GM19035 (cell line): Measurements from ENCODE around the gene MAOB.
"Not testable (repeated sequence)": the region's sequence is repeated elsewhere in the genome, so short reads cannot be mapped to it uniquely, and the experiment has no call there.

Experiments
- ATAC-seq: cut with Tn5 transposase; IDR thresholded peaks from one replicate; pipeline ENCODE4 v1.9.1; 2021; ENCODE audit not compliant: unreplicated experiment

Gene MAOB

DNA sequence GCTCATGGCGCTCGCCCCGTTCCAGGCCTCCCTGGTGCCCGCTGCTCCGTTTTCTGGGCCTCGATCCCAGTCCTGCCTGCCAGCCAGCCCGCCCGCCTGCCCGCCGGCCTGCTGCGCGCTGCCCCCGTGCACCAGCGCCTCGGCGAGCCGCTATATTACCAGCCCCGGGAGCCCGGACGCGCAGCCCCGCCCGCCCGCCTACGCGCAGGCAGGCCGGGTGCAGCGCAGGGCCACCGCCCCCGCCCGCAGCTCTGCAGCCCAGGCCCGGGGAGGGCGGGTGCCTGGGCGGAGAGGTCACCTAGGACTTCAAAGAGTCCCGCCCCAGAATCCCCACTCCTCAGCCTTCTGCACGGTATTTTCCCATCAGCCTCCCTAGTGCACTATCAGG, at the start of gene MAOB:
TSS of gene MAOB (minus strand) at position 157 of the 388 bp plus-strand sequence. CDS start at position 6, 151 bp downstream.
- no peak for ATAC-seq

GRCh38 chrX:43922032-43922431, 39.8 kb upstream of the MAOB start:
- ATAC-seq, result not testable (repeated sequence)

GRCh38 chrX:43910772-43911171, 28.5 kb upstream of the MAOB start:
- ATAC-seq, result not testable (repeated sequence)

DNA sequence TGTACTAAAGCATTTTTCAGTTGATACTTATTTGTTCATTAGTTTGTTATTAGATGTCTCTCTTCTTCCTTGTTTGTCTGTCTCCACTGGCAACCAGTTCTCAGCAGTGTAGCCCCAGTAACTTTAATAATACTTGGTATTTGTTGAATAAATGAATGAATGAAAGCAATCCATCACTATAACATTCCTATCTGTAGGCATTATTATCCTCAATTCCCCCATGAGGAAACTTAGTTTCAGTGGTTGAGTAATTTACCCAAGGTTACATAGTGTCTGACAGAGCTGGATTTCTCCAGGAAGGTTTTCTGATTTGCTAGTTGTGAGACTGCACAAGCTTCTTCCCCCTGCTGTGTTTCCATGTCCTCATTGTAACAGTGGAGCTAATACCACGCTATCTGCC, 27.8 kb upstream of the MAOB start:
- ATAC-seq, result no peak

DNA sequence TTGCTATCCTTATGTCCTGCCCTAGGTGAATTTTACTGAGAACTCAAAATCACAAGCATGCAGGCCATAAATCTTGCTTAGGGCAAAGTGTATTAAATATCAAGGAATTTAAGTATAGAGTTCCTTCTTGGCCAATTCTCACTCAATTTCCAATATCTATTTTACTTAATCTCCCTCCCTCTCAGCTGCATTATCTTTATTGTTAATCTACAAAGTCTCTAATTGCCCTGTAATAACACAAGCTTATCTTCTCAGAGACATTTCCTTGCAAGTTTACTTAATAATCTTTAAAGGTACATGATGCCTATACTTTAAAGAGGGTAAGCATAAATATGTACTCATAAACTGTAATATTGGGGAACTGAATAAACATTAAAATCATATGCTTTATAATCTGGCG, 26.9 kb upstream of the MAOB start:
- no peak for ATAC-seq

DNA sequence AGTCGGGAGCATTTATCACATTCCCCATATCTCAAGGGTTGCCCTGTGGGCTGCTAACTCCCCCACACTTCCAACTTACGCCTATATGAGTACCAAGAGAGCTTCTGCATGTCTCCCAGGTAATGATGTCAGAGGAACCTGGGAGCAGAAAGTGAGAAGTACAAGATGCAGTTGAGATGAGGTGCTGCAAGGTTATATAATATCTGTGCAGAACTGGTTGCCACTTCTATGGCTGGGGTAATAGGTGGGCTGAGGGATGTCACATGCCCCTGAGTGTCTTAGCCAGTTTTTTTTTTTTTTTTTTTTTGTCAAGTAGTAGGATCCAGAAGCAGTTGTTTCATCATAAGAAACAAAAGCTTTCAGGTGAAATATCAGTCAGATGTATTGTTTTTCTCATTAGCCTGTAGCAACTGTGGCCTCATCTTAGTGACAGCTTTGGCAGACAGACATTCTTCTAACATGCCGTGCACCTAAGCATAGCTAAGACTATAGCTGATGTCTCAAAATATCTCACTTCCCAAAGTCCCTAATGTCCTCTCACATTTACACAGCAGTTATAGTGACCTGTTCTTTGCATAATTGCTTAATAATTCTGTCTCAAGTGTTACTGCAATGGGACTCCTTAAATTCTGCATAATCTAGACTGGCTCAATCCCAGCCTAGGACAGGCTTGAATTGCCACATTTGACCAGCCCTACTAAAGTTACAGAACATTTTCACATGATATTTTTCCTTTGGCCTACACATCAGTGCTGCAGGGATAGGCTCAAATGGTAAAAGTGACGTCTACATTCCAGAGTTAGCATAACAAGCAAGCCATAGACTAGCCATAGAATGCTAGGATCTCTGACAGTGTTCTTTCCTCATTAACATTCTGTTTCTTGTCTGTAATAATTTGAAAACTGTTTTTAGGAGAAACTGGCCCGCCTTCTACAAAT, 17.9 kb upstream of the MAOB start:
- no peak for ATAC-seq

GRCh38 chrX:43898406-43899035, 16.3 kb upstream of the MAOB start:
- no peak for ATAC-seq

- no peak for ATAC-seq
Measured at GRCh38 chrX:43897290-43897689, 15.0 kb upstream of the MAOB start.

- no peak for ATAC-seq
Measured at GRCh38 chrX:43892336-43892870, 10.2 kb upstream of the MAOB start.

- ATAC-seq, result no peak
Measured at GRCh38 chrX:43885617-43886016, 3.4 kb upstream of the MAOB start.

DNA sequence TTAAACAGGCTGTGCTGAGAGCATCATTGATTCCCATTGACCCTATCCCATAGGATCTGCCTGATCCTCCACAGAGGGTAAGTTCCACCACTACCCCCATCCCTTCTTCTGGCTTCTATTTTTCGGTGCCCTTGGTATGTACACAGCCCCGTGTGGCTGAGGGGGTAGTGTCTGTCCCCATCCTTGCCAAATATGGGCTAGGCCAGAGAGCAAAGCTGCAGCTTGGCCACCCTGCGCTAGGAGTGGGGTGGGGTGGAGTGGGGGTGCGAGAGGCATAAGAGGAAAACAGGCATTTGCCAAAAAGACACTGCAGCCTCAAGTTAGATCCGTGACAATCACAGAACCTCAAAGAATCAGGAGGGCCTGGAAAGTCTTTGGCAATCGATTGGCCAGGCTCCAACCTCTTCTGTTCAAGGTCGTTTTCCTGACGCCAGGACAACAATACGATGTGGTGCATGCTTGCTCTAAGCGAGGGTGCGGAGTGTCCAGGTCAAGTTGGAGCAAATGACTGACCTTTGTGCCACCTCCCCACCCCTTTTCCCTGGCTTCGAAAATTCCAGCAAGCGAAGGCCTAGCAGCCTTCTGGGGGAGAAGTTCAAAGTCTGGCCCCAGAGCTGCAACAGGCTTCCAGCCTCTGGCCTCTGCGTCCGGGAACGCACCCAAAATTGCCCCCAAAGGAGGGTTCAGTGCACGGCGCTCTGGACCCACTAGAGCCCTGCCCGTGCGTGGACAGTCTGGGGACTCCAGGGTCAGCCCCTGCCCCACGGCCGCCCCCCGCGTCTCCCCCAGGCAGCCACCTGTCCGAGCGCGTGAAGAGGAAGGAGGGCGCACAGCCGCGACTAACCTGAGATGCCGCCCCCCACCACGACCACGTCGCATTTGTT, 598 bp downstream of the MAOB start:
- no peak for ATAC-seq

DNA sequence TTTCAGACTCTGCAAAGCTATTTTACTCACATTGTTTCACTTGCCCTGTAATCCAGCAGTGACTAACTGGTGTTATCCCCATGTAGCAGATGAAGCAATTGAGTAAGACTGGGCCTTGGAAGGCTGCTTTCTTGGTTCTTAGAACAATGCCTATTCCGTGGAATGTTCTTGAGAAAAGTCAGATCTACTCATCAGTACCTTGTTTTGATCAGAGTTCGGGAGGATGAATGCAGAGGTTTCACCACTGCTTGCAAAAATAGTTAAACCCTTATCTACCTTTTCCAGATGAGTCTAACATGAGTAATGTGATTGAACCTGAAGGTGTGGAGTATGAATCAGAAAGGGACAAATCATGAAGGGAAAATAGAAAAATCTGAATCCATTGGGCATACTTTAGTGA, 1.8 kb downstream of the MAOB start:
- ATAC-seq, result no peak

DNA sequence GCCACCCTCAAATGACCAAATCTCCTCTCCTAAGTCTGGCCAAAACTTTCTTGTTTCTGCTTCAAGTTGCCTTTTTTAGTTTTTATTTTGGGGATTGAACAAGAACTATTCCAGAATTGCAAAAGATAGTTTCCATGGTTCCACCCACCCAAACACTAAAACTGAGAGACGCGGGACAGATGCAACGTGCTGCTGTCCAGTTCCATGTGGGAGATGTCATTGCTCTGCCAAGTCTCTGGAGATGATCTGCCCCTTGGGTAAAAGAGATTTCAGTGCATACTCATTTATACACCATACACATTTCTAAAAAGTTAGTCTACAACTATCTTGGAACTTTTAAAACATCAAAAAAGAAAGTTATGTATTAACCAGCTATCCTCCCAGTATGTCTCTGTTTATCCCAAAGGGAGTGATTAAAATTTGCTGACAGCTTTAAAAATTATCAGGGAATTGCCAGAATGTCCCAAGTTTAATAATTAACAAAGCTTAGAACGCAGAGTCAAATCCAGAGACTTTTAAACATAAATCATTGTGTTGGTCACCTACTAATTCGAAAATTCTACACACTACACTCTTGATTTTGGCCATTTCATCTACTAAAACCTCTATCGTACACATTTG, 3.2 kb downstream of the MAOB start:
- no peak for ATAC-seq

DNA sequence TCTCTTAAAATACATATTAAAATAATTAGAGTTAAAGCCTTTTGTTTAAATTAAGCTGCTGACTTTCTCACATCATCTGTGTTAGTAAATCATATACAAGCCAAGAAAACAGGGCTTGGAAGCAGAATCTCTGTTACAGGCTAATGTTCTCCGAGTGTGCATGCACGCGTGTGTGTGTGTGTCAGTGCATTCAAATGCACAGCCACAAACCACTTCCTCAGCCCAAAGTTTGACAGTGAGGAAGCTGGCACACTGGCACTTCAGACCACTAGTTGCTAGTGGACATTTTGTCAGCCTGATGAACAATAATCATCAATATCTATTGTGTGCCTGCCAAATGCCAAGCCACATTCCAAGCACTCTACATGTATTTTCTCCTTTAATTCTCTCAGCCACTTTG, 5.6 kb downstream of the MAOB start:
- no peak for ATAC-seq

DNA sequence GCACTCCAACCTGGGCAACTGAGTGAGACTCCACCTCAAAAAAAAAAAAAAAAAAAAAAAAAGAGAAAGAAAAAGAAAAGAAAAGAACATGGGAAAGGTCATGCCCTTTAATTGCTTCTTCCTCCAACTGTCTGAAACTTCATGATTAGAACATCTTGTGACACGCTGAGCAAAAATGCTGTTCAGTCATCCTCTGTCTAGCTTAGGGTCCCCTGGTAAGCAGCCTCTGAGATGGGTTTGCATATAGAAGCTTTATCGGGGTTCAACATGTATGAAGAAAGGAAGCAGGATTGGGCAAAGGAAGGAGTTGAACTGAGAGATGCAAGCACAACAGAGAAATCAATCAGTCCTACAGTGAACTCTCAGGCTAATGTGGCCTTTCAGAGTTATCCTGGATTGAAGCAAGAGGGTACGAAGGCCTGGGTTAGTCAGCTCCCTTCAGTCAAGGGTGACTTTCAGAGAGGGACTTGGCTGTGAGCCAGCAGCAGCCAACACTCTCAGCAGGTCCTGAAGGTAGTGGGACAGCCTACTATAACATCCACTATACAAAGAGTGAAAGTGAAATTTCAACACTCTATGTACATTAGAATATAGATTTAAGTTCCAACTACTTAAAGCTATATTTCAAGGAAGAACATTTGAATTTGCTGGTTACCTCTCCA, 11.4 kb downstream of the MAOB start:
- ATAC-seq, result no peak

DNA sequence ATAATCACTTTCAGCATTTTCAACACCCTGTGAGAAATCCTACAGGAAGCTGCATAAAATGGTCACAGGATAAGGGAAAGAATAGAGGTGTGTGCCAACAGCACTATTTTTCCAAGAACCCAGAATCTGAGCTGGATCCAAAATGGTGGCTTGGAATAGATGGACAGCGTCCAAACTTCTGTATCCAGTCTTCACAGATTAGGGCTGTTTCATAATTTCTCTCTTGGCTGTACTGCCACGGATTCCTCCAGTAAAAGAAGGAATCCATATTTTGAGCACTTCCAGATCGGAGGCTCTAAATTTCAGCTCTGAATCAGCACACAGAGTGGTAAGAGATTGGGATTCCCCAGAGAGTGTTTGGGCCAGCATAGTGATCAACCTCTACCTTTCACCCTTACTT, 12.2 kb downstream of the MAOB start:
- no peak for ATAC-seq

GRCh38 chrX:43868791-43869190, 13.5 kb downstream of the MAOB start:
- no peak for ATAC-seq

- no peak for ATAC-seq
Measured at GRCh38 chrX:43866423-43866822, 15.8 kb downstream of the MAOB start.

GRCh38 chrX:43865791-43866190, 16.5 kb downstream of the MAOB start:
- ATAC-seq, result no peak

- ATAC-seq, result no peak
Measured at GRCh38 chrX:43862434-43862833, 19.8 kb downstream of the MAOB start.
